GM12891 (cell line): ENCODE measurements around the gene HIGD2A.

Experiments
- PAX5 ChIP-seq: IDR thresholded peaks from 2 replicates; pipeline ENCODE4 v1.6.1; 2011; ENCODE audit warnings: low read length, moderate library complexity, mild to moderate bottlenecking; ENCODE audit not compliant: insufficient read depth, severe bottlenecking
- POLR2A ChIP-seq: IDR thresholded peaks from 2 replicates; pipeline ENCODE4 v1.6.1; 2011; ENCODE audit warnings: low read depth, low read length, control low read depth
- POLR2AphosphoS5 ChIP-seq: IDR thresholded peaks from 2 replicates; pipeline ENCODE4 v1.6.1; 2011; ENCODE audit warnings: low read depth, low read length, control low read depth
- SPI1 ChIP-seq: IDR thresholded peaks from 2 replicates; pipeline ENCODE4 v1.6.1; 2011; ENCODE audit warnings: low read depth, low read length, control low read depth
- TAF1 ChIP-seq: IDR thresholded peaks from 2 replicates; pipeline ENCODE4 v1.6.1; 2011; ENCODE audit warnings: low read depth, low read length, control low read depth

DNA sequence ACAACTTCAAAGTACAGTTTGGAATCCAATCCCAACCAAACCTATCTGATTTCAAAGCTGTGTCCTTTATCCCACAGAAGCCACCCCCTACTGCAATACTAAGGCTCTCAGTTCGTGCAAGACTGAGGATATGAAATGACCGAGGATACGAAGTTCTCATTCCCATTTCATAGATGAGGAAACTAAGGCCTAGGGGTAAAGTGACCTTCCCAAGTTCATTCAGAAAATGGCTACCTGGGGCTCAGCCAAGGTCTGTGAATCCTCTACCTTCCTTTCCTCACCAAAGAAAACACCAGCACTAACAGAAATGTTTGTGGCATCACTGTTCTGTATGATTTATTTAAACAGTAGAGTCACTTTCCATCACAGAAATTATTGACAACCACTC is 32.4 kb upstream of the HIGD2A start:
- TF ChIP-seq PAX5 (no peak), TAF1 (no peak), POLR2A (no peak), POLR2AphosphoS5 (no peak), SPI1 (no peak)
